IPS-NIHi7 (cell line): ENCODE measurements around the gene ENTR1.

Experiments used
- DNase-seq: peaks from one replicate; pipeline ENCODE4 v3.0.0; 2012; ENCODE audit warnings: mixed read lengths; ENCODE audit errors: extremely low spot score

ENTR1 gene

GRCh38 chr9:136361754-136362449 is 48.5 kb downstream of the ENTR1 start:
- DNase-seq = no peak

DNA sequence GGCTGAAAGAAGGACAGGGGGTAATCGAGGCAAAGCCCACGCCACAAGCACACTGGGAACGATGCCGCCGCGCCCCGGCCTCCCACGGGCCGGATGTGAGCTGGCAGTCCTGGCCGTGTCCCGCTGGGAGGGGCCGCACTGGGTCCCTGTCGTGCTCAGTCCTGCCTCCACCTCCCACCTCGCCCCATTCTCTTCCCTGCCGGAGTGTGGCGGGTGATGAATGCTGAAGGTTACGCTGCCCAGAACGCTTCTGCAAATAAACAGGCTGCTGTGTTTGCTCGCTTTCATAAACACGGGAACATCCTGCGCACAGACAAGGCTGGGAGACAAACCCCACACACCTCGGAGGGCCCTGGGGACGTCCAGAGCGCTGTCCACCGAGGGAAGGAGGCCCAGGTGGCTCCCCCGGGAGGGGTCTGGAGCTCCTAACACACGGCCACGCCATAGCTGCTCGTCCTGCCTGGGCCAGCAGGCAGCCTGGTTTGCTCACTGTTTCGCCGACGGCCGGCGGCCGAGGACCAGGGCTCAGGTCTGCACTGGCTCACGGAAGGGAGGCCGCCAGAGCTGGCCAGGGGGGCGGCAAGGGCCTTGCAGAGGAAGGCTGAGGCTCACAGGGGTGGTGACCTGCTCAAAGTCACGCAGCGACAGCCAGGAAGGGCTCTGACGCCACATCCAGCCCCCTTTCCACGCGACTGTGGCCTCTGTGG is 49.2 kb downstream of the ENTR1 start:
- no peak for DNase-seq

GRCh38 chr9:136359774-136360718 is 50.4 kb downstream of the ENTR1 start:
- DNase-seq = no peak

DNA sequence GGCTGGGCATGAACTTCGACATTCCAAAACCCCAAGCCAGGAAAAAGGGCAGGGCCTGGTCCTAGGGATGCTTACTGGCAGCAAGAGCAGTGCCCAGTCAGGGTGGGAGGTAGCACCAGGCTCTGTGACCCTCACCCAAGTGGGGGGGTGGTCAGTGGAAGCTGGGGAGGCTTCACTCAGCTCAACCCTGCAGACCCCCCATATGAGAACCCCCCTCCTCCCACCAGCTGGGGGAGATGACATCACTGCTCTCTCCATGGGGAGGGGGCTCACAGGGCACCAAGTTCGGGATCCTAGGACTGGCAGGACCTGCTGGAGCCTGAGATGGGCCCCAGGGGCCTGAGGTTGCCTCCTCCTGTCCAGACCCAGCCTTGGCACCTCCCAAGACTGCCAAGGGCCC is 51.5 kb downstream of the ENTR1 start:
- DNase-seq = no peak

DNA sequence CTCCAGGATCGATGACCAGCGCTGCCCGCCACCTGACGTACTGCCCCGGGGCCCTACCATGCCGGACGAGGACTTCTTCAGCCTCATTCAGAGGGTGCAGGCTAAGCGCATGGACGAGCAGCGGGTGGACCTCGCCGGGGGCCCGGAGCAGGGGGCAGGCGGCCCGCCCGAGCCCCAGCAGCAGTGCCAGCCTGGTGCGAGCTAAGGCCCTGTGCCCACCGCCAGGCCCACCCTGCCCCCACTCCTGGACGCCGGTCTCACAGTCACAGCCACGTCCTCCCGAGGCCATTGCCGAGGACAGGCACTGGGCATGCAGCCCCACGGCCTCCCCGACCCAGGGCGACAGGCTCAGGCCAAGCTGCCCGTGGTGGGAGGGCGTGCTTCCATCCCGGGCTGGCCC is 52.4 kb downstream of the ENTR1 start:
- DNase-seq = no peak

DNA sequence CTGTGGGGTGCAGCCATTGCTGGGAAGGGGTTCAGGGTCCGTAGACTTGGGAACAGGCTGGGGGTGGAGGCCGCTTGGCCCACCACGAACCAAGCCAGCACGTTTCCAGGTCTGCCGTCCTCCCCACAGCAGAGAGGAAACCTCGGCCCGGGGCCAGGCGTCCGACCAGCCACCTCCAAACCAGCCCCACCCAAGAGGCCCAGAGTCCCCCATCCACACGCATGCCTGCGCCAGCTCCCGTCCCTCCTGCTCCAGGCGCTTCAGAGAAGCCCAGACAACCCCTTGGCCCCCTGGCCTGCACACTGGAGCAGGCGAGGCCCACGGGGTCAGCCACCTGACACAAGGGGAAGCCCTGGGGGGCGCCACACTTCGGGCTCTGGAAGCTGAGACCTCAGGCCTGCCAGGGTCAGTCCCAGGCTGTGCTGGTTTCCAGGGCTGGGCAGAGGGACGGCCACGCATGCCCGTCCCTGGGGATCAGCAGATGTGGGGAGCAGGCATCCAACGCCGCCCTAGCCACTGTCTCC is 53.1 kb downstream of the ENTR1 start:
- no peak for DNase-seq

GRCh38 chr9:136355616-136356557 is 54.5 kb downstream of the ENTR1 start:
- DNase-seq = no peak

- DNase-seq = no peak
Observed at GRCh38 chr9:136354592-136355085, 55.8 kb downstream of the ENTR1 start.

DNA sequence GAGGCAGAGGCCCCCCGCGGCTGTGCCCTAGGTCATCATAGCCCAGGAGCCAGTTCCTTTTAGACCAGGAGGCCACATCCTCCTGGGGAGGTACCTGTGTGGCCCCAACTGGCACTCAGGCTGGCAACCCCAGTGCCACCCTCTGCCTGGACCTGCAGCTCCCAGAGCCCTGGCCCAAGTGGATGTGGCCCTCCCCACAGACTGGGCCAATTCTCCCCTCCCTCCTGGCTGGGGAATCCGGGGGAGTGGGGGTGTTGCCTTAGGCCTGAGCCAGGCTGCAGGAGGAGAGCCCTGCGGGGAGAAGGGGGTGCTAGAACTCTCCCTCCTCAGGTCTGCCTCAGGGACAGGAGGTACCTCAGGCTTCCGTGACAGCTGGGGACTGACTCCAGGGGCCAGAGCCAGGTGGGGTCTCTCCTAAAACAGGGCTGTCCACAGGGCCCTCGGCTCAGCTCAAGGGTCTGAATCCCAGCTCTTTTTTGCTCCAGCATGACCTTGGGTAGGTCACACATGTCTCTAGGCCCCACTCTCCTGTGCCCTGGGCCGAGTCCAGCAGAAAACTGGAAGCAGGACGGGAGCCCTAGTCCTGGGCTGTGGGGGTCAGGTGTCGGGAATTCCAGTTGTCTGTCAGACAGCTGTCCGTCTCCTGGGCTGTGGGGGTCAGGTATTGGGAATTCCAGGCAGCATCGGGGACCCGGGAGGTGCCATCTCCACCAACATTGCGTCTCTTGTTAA is 56.5 kb downstream of the ENTR1 start:
- no peak for DNase-seq

DNA sequence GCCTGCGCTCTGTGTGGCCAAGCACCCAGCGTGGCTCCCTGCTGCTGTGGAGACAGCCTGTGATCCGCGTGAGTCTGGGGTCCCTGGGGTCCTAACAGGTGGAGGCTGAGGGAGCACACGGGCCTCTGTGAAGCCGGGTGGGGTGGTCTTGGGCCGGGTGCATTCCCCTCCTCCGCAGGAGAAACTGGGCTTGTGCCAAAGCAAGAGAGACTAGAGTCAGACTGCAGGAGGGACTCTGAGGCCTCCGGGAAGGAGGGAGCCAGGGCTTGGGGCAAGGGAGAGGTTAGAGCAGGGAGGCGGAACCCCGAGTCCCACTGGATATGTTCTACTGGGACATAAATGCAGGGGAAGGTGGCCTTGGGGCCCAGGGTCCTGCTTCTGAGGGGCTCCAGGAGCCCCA is 57.3 kb downstream of the ENTR1 start:
- no peak for DNase-seq

- no peak for DNase-seq
Observed at GRCh38 chr9:136352682-136353081, 57.7 kb downstream of the ENTR1 start.
